NK-92 treated with Interleukin-12 subunit alpha and Interleukin-12 subunit beta, amount 100 ng/mL, for 24 hours (cell line): ENCODE results near the gene TRPM3.

ENCODE experiments used
- DNase-seq: peaks from one replicate; lab custom pipeline; 2025; lab: John Stamatoyannopoulos, UW

Gene TRPM3

GRCh38 chr9:70553707-70554673 lies 567.4 kb downstream of the TRPM3 start:
- DNase-seq: no peak

DNA sequence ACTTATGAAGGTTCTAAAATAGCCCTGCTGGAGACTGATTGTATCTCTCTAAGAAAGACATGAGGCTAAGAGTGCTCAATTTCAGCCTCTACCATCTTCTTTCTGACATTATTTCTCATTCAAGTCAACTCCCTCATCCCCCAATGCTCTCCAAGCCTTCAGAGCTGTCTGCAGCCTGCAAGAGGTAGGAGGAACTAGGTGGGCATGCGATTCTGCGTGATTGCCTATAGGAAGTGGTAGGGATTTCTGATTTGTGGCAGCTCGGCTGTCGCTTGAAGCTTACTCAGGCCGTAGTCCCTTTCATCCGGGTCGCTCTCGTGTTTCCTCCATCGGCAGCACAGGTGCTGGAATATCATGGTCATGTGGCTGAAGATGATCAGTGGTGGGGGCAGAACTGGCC lies 568.9 kb downstream of the TRPM3 start:
- DNase-seq: no peak

GRCh38 chr9:70551801-70552200 lies 569.6 kb downstream of the TRPM3 start:
- no peak for DNase-seq

DNA sequence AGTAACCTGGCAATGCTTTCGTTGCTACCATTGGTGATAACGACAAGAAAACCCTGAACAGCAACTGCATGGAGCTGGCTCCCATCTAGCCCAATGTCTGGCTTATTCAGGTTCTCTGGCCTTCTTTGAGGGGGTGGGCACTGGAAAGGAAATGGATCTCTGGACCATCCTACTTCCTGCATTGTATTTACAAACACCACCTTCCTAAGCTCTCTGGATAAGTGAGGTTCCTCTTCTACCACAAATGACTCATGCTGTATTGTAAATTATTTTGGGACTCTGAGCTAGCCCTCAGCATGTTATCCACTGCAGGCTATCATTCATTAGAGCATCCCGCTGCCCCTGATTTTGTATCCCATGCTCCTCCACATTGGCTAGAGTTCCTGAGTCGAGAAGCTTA lies 570.0 kb downstream of the TRPM3 start:
- no peak for DNase-seq

DNA sequence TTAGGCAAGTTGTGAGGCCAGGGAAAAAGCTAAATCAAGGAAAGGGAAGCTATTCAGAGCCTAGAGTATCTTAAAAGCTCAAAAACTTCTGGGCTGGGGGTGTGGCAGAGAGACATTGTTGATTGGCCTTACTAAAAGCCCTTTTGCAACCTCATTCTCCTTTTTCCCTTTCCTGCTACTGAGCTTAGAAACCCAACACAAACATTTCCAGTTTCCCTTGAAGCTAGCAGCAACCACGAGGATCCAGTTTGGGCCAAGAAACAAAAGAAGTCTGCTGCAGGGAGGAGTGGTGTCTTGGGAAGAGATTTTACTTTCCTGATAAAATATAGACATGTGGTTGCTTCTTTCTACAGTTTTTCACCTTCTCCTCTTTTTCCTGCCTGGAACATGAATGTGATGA lies 571.5 kb downstream of the TRPM3 start:
- DNase-seq: no peak

- no peak for DNase-seq
Observed at GRCh38 chr9:70542311-70542931, 579.0 kb downstream of the TRPM3 start.

GRCh38 chr9:70540016-70540415 lies 581.4 kb downstream of the TRPM3 start:
- DNase-seq: no peak

DNA sequence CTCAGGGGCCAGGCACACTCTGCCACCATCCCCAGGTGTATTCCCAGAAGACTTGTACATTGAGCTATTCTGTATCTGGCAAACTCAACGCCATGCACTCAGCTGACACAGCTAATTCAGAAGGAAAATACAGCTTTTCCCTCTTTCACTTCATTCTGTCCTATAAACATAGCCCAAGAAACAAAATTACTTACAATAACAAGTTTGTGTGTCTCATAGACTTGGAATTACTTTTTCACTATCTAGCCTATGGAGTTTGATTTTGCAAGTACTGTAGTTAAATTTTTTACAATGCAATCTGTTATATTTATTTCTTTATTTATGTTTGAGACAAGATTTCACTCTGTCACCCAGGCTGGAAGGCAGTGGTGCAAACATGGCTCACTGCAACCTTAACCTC lies 581.9 kb downstream of the TRPM3 start:
- no peak for DNase-seq

DNA sequence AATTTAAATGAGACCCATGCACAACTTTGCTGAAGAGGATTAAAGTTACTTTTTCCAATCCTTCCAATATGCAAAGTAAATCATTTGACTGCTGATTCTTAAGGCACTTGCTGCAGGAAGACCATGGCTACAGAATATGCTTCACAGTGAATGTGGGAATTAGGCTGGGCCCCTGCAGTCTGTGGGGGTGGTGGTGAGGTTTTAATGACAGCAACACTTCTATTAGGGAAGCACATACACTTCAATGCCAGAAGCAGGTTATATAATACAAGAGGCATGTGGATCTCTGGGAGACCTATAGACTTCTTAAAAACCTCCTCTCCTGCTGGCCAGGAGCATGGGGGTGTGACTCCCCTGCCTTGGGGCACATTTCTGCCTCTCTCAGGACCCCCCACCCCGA lies 582.4 kb downstream of the TRPM3 start:
- no peak for DNase-seq

- no peak for DNase-seq
Observed at GRCh38 chr9:70537084-70537483, 584.3 kb downstream of the TRPM3 start.

- no peak for DNase-seq
Observed at GRCh38 chr9:70535546-70536323, 585.7 kb downstream of the TRPM3 start.

DNA sequence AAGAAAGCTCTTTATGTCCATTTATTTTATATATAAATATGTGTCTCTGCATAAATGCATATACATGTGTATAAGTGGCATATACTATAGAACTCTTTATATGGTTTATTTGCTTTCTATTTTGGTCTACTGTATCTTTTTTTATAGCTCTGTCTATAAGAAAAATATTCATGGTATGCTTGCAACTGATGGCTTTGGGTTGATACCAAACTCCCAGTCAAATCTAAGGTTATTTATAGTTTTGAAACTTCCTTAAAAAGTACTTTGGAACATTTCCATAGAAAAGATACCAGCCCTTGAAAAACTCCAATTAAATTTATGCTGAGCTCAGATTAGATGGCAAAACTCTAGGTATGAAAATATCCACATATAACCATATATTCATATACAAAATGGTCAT lies 587.0 kb downstream of the TRPM3 start:
- no peak for DNase-seq

DNA sequence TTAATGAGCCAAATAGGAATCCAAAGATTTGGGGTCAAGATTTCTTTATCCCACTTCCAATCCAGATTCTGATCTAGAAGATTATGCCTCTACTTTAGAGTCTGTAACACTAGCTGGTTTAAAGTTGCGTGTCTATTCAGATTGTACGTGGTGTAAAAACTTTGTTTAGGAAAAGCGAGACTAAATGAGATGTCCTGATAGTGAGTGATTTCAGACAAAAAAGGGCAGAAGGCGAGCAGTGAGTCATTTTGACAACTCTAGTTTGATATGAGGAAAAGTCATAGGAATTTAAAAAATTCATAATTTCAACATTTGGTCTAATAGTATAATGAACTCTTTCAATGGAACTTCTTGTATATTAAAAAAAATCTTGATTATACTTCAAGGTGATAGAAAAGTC lies 587.4 kb downstream of the TRPM3 start:
- no peak for DNase-seq

DNA sequence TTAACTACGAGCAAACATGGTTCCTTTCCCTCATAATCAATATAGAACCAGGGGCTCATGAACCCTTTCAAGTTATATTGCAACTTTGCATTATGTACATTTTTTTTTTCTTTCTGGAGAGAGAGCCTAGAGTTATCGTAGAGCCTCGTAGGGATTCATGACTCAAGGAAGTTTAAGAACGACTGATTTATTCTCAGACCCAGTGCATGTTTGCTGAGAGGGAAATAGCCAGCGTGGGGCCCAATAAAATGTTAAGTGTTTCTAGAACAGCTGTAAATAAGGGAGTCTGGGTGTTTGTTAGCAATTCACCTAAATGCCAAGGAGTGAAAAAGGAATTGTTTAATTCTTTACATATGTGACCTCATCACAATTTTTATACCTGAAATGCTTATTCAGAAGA lies 587.9 kb downstream of the TRPM3 start:
- no peak for DNase-seq

DNA sequence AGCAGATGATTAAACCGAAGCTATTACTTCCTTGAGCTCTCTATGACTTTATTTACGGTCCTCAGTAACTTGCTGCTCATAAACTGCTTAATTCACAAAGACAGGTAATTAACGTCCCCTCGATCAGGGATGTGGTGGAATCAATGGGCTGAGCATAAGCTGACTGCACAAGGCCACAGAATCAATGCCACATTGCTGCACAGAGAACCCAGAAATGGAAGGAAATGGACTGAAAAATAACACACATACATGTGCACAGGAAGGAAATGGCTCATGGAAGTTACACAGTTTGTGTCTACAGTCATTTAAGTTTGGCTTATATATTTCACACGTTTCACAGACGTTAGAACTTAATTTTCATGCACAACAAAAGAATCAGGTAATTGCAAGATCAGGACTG lies 588.7 kb downstream of the TRPM3 start:
- no peak for DNase-seq

- no peak for DNase-seq
Observed at GRCh38 chr9:70531311-70531710, 590.1 kb downstream of the TRPM3 start.

GRCh38 chr9:70530716-70531115 lies 590.7 kb downstream of the TRPM3 start:
- DNase-seq: no peak

GRCh38 chr9:70529833-70530232 lies 591.6 kb downstream of the TRPM3 start:
- DNase-seq: no peak

GRCh38 chr9:70529377-70529776 lies 592.0 kb downstream of the TRPM3 start:
- no peak for DNase-seq

DNA sequence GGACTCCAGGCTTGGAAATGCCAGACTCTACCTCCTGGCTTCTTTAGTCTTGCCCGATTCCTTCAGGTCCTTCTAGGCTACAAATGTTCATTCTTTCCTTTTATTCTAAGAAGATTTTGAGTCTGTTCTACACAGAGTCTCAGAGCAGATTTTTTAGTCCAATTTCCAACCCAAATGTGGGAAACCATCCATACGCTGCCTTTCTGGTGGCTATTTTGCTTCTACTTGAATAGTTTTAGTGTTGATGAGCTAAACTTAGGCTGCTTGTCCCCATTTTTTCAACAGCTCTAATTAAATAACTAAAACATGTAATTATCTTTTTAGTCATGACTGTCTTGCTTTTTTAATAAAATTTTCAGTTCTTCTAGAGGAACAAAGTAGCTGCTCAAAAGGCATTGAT lies 594.5 kb downstream of the TRPM3 start:
- no peak for DNase-seq

GRCh38 chr9:70525519-70525918 lies 595.9 kb downstream of the TRPM3 start:
- no peak for DNase-seq

DNA sequence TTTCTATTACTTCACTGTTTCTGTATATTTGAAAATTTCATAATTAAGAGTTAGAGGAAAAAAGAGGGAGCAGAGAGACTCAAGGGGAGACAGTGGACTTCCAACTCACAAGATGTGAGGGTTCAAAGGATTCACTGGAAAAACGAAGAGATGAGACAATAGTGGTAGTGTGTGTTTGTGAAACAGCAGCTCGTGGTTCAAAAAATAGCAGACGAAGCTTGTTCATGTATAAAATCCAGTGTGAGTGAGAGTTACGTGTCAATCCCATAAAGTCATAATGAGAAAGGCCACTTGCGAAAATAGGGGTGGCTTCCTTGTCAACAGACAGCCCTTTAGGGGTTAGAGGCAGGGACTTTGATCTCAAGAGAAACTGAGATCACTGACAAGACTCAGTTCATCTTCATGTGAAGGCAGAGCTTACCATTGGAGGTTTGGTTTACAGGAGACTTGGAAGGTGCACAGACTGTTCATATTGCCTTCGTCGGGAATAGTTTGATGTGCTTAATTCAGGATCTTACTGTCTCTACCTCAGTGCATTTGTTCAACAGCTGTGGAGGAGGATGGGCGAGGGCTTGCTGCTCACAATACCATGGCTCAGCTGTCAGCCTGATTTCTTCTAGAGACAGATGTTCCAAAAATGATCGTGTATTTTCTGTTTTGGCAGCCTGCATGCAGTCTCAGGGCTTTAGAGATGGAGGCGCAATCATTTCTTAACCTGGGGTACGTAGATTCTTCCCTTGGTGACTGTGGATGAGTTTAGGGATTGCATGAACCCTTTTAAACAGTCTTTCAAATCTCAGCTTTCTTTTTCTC lies 601.3 kb downstream of the TRPM3 start:
- no peak for DNase-seq
